ELF-1 (cell line): ENCODE measurements around the gene LRRC43.

Experiments used
- DNase-seq: peaks from one replicate; pipeline ENCODE4 v3.0.0-alpha.2; 2016; ENCODE audit warnings: low read depth, low spot score

The LRRC43 gene

GRCh38 chr12:122182887-122183587, at the start of gene LRRC43:
Gene LRRC43 (plus strand): TSS chr12:122183123. CDS start chr12:122183145, 22 bp downstream.
- DNase-seq, result peak; percentile 82

- DNase-seq, result no peak
These were observed 49.6 kb upstream of the LRRC43 start for GRCh38 chr12:122133192-122133950.

GRCh38 chr12:122135437-122136031, 47.4 kb upstream of the LRRC43 start:
- DNase-seq, result no peak

GRCh38 chr12:122137229-122137628, 45.7 kb upstream of the LRRC43 start:
- peak; percentile 63 for DNase-seq

GRCh38 chr12:122137681-122138080, 45.2 kb upstream of the LRRC43 start:
- peak; percentile 62 for DNase-seq

- DNase-seq, result no peak
These were observed 44.7 kb upstream of the LRRC43 start for GRCh38 chr12:122138181-122138580.

GRCh38 chr12:122138616-122139015, 44.3 kb upstream of the LRRC43 start:
- DNase-seq, result no peak

- no peak for DNase-seq
These were observed 43.7 kb upstream of the LRRC43 start for GRCh38 chr12:122139266-122139665.

GRCh38 chr12:122139941-122140340, 43.0 kb upstream of the LRRC43 start:
- DNase-seq, result no peak

GRCh38 chr12:122140467-122141257, 42.3 kb upstream of the LRRC43 start:
- no peak for DNase-seq

GRCh38 chr12:122141911-122142725, 40.8 kb upstream of the LRRC43 start:
- DNase-seq, result no peak

- no peak for DNase-seq
These were observed 40.1 kb upstream of the LRRC43 start for GRCh38 chr12:122142857-122143256.

- DNase-seq, result no peak
These were observed 38.0 kb upstream of the LRRC43 start for GRCh38 chr12:122144885-122145284.

- DNase-seq, result no peak
These were observed 37.2 kb upstream of the LRRC43 start for GRCh38 chr12:122145505-122146330.

GRCh38 chr12:122147514-122148290, 35.2 kb upstream of the LRRC43 start:
- DNase-seq, result no peak

- no peak for DNase-seq
These were observed 34.3 kb upstream of the LRRC43 start for GRCh38 chr12:122148657-122149056.

- no peak for DNase-seq
These were observed 32.7 kb upstream of the LRRC43 start for GRCh38 chr12:122150127-122150681.

GRCh38 chr12:122152754-122153153, 30.2 kb upstream of the LRRC43 start:
- DNase-seq, result no peak

GRCh38 chr12:122155705-122156104, 27.2 kb upstream of the LRRC43 start:
- no peak for DNase-seq
